H1 (cell line): ENCODE data around the gene KDM2A. TPM values are rescaled to one million over a fixed set of nuclear protein-coding genes. Genes with fewer than 3 reads are reported as not detected.
A peak's percentile ranks its signal among the peaks of the same experiment; 100 is the strongest.
"Not testable (repeated sequence)": the region's sequence is repeated elsewhere in the genome, so short reads cannot be mapped to it uniquely, and the experiment has no call there.

Source experiments
- CTCF ChIA-PET: fragments of 300-600 bp; sonication (Branson Sonifier 250); formaldehyde crosslinking; loops from one replicate; lab custom pipeline; 2021; ENCODE audit not compliant: partially characterized antibody; lab: Charles Lee
- POLR2A ChIA-PET: fragments of 300-600 bp; sonication (Branson Sonifier 250); formaldehyde crosslinking; loops from one replicate; lab custom pipeline; 2021; ENCODE audit warnings: inconsistent platforms; ENCODE audit not compliant: partially characterized antibody; lab: Charles Lee
- DNase-seq, 2 experiments: peaks; one replicate each; pipeline versions ENCODE4 v3.0.0 to v3.0.0-alpha.2; 2010 to 2022; ENCODE audit warnings: low spot score in 2 of 2, low read depth in 1 of 2, mixed read lengths in 1 of 2
- FAIRE-seq: peaks from 2 replicates; lab custom pipeline; 2011; peaks lifted over from hg19 to GRCh38; lab: Jason Lieb, UNC
- H2AFZ ChIP-seq: 2 replicates; pipeline ENCODE4 v1.8.1; 2012; ENCODE audit warnings: low read length, inconsistent platforms
- H2AK5ac ChIP-seq: 2 replicates; pipeline ENCODE4 v1.6.1; 2013; ENCODE audit warnings: low read depth, low read length
- H2BK120ac ChIP-seq: replicated peaks from 2 replicates; pipeline ENCODE3; 2013; ENCODE audit warnings: low read depth, low read length, inconsistent platforms
- H2BK12ac ChIP-seq: 2 replicates; pipeline ENCODE4 v1.6.1; 2013; ENCODE audit warnings: low read depth, low read length
- H2BK15ac ChIP-seq: 2 replicates; pipeline ENCODE4 v1.6.1; 2013; ENCODE audit warnings: low read length
- H2BK20ac ChIP-seq: 2 replicates; pipeline ENCODE4 v1.6.1; 2013; ENCODE audit warnings: low read length
- H2BK5ac ChIP-seq: 2 replicates; pipeline ENCODE4 v1.6.1; 2013; ENCODE audit warnings: low read depth, low read length
- H3K14ac ChIP-seq: 2 replicates; pipeline ENCODE4 v1.6.1; 2013; ENCODE audit warnings: inconsistent platforms; ENCODE audit not compliant: insufficient read length
- H3K18ac ChIP-seq: 2 replicates; pipeline ENCODE4 v1.6.1; 2013; ENCODE audit warnings: low read length; ENCODE audit errors: extremely low read depth
- H3K23ac ChIP-seq: 2 replicates; pipeline ENCODE4 v1.6.1; 2013; ENCODE audit warnings: inconsistent platforms; ENCODE audit not compliant: insufficient read length
- H3K23me2 ChIP-seq: 2 replicates; pipeline ENCODE4 v1.6.1; 2013; ENCODE audit warnings: low read depth, low read length
- H3K27ac ChIP-seq: 2 replicates; pipeline ENCODE4 v1.6.1; 2011; ENCODE audit warnings: low read depth, low read length, inconsistent platforms
- H3K27me3 ChIP-seq, 4 experiments: replicated peaks in 1 of 4; 1 replicate in 1 of 4; 2 replicates in 3 of 4; pipeline versions ENCODE4 v1.6.1 to v1.8.1; 2011 to 2013; ENCODE audit warnings: low read length in 3 of 4, mild to moderate bottlenecking in 3 of 4, inconsistent platforms in 2 of 4, mixed read lengths in 2 of 4, moderate library complexity in 1 of 4; ENCODE audit not compliant: control insufficient read depth in 3 of 4, insufficient read depth in 3 of 4; ENCODE audit errors: extremely low read depth in 1 of 4
- H3K36me3 ChIP-seq, 4 experiments: 2 replicates each; pipeline versions ENCODE4 v1.6.1 to v1.8.1; 2011 to 2013; ENCODE audit warnings: mild to moderate bottlenecking in 4 of 4, low read length in 3 of 4, moderate library complexity in 2 of 4, control low read depth in 1 of 4, inconsistent platforms in 1 of 4; ENCODE audit not compliant: insufficient read depth in 4 of 4, control insufficient read depth in 2 of 4
- H3K4ac ChIP-seq: replicated peaks from 2 replicates; pipeline ENCODE3; 2013; ENCODE audit warnings: low read length, low read depth, mixed read lengths, inconsistent platforms; ENCODE audit not compliant: insufficient read length
- H3K4me1 ChIP-seq, 4 experiments: replicated peaks in 1 of 4; 1 replicate in 1 of 4; 2 replicates in 3 of 4; pipeline versions ENCODE4 v1.6.1 to v1.8.1; 2011 to 2013; ENCODE audit warnings: low read length in 3 of 4, inconsistent platforms in 2 of 4, mixed read lengths in 1 of 4; ENCODE audit not compliant: insufficient read depth in 4 of 4, control insufficient read depth in 3 of 4
- H3K4me2 ChIP-seq, 2 experiments: 2 replicates each; pipeline versions ENCODE4 v1.6.1 to v1.8.1; 2011 to 2013; ENCODE audit warnings: low read depth in 2 of 2, low read length in 2 of 2, control low read depth in 1 of 2, inconsistent platforms in 1 of 2, mild to moderate bottlenecking in 1 of 2; ENCODE audit not compliant: insufficient read depth in 1 of 2
- H3K4me3 ChIP-seq, 4 experiments: fragments of 200-600, 300-600 bp in 1 of 4; sonication (generic), shearing (Covaris generic), sonication (Bioruptor Twin) in 1 of 4; 2 replicates each; pipeline versions ENCODE4 v1.5.1 to v1.8.1; 2011 to 2016; ENCODE audit warnings: low read length in 4 of 4, low read depth in 3 of 4, control low read depth in 2 of 4, inconsistent platforms in 2 of 4, mild to moderate bottlenecking in 2 of 4, mixed read lengths in 1 of 4, moderate library complexity in 1 of 4; ENCODE audit not compliant: insufficient read depth in 2 of 4; ENCODE audit errors: extremely low read depth in 1 of 4
- H3K56ac ChIP-seq: replicated peaks from 2 replicates; pipeline ENCODE3; 2013; ENCODE audit warnings: low read depth, mild to moderate bottlenecking, mixed read lengths, low read length, inconsistent platforms; ENCODE audit not compliant: insufficient read length
- H3K79me1 ChIP-seq: 2 replicates; pipeline ENCODE4 v1.6.1; 2013; ENCODE audit warnings: low read depth, low read length, control low read depth
- H3K79me2 ChIP-seq, 2 experiments: 2 replicates each; pipeline versions ENCODE4 v1.6.1 to v1.8.1; 2012 to 2013; ENCODE audit warnings: low read length in 2 of 2, mild to moderate bottlenecking in 2 of 2, inconsistent platforms in 1 of 2; ENCODE audit not compliant: insufficient read depth in 2 of 2, control insufficient read depth in 1 of 2
- H3K9ac ChIP-seq, 4 experiments: replicated peaks in 1 of 4; 1 replicate in 1 of 4; 2 replicates in 3 of 4; pipeline versions ENCODE4 v1.6.1 to v1.8.1; 2011 to 2013; ENCODE audit warnings: low read depth in 3 of 4, low read length in 3 of 4, control low read depth in 2 of 4, mild to moderate bottlenecking in 2 of 4, moderate library complexity in 2 of 4, inconsistent platforms in 1 of 4; ENCODE audit errors: extremely low read depth in 1 of 4
- H3K9me3 ChIP-seq, 2 experiments: 2 replicates each; pipeline versions ENCODE4 v1.6.1 to v1.8.1; 2012 to 2013; ENCODE audit warnings: mild to moderate bottlenecking in 2 of 2, moderate library complexity in 2 of 2, control low read depth in 1 of 2, inconsistent platforms in 1 of 2, low read depth in 1 of 2, low read length in 1 of 2, mixed read lengths in 1 of 2; ENCODE audit not compliant: insufficient read depth in 2 of 2
- H4K20me1 ChIP-seq, 2 experiments: replicated peaks in 1 of 2; 2 replicates each; pipeline versions ENCODE3 to v1.8.1; 2011 to 2013; ENCODE audit warnings: inconsistent platforms in 2 of 2, low read length in 2 of 2, mild to moderate bottlenecking in 1 of 2; ENCODE audit not compliant: insufficient read depth in 2 of 2, control insufficient read depth in 1 of 2
- H4K5ac ChIP-seq: 2 replicates; pipeline ENCODE4 v1.6.1; 2013; ENCODE audit warnings: low read length, low read depth, mixed read lengths, inconsistent platforms; ENCODE audit not compliant: insufficient read length
- H4K8ac ChIP-seq: 2 replicates; pipeline ENCODE4 v1.8.0; 2013; ENCODE audit warnings: mild to moderate bottlenecking, moderate library complexity, low read length, inconsistent platforms; ENCODE audit not compliant: insufficient read depth; ENCODE audit errors: extremely low read depth
- H4K91ac ChIP-seq: replicated peaks from 2 replicates; pipeline ENCODE3; 2013; ENCODE audit warnings: low read length, mixed read lengths, inconsistent platforms; ENCODE audit not compliant: insufficient read length
- NRF1 ChIP-seq: IDR thresholded peaks from 2 replicates; pipeline ENCODE4 v1.6.1; 2011; ENCODE audit warnings: mild to moderate bottlenecking, low read depth, low read length, improper control_type of control experiment
- RBBP5 ChIP-seq: IDR thresholded peaks from 2 replicates; pipeline ENCODE4 v1.7.1; 2012; ENCODE audit warnings: low read depth, mild to moderate bottlenecking, inconsistent platforms, low read length, moderate library complexity, borderline replicate concordance
- WGBS, 2 experiments: shearing (Covaris generic) in 1 of 2; methylation state at CpG; one replicate each; pipeline versions ENCODE4 v1.1.6 to v1.1.7; 2013 to 2015; ENCODE audit warnings: low lambda C conversion rate in 2 of 2, mixed read lengths in 2 of 2, inconsistent platforms in 1 of 2, low coverage in 1 of 2, missing lambda C conversion rate in 1 of 2; ENCODE audit not compliant: insufficient replicate concordance in 2 of 2, insufficient coverage in 1 of 2, insufficient read length in 1 of 2; ENCODE audit errors: extremely low coverage in 1 of 2, missing lambda C conversion rate in 1 of 2; 5-methylcytosine and 5-hydroxymethylcytosine counted together
- polyA plus RNA-seq, 7 experiments: library from polyadenylated mRNA; depleted of rRNA in 3 of 7; stranded (reverse) in 5 of 7; unstranded in 2 of 7; fragments of >200 nt in 5 of 7; fragments of 200-250 nt in 2 of 7; gene quantifications; 1 replicate in 5 of 7; 2 replicates in 1 of 7; 4 replicates in 1 of 7; pipeline versions ENCODE4 v1.2.1 to v1.2.3, GENCODE V29; 2011 to 2013; ENCODE audit warnings: missing spikeins in 2 of 7, mixed read lengths in 2 of 7
- total RNA-seq: library from RNA; stranded (reverse); fragmentation: NEBNext Ultra II Directional; extraction: Animal tissue kit (Norgen Biotek cat#: 25700); gene quantifications from 2 replicates; pipeline ENCODE4 v1.2.1, GENCODE V29; 2021

The KDM2A gene
- total and polyA plus RNA-seq, 2 of the 8 experiments (the other 6 are each of a cell fraction or from before 2014, with no cell fraction given): 55.4 to 66.2 TPM

- H3K4me2 ChIP-seq: peak overlapping the region; percentile 91 to 97
Observed at GRCh38 chr11:67260885-67261639, 142.0 kb downstream of the KDM2A start.

More at GRCh38 chr11:67260885-67261639, 142.0 kb downstream of the KDM2A start:
- not testable (repeated sequence) for H2BK15ac ChIP-seq, H4K20me1 ChIP-seq, FAIRE-seq, H3K79me2 ChIP-seq, H2BK120ac ChIP-seq, H2BK5ac ChIP-seq, H3K27ac ChIP-seq, H3K14ac ChIP-seq, H3K23ac ChIP-seq, H2AK5ac ChIP-seq, H3K27me3 ChIP-seq, H2BK20ac ChIP-seq, H3K23me2 ChIP-seq, H3K9me3 ChIP-seq, H2BK12ac ChIP-seq, H3K79me1 ChIP-seq
- Histone ChIP-seq H3K18ac (peak overlapping the region; percentile 85), H2AFZ (peak overlapping the region; percentile 98), H3K4me3 (peak overlapping the region; percentile 36 to 56 (median 44); a peak in 7 of 8 replicates), H3K9ac (peak overlapping the region in 1 of 4 experiments; percentile 63; a peak in 1 of 7 replicates), H3K36me3 (peaks cover 2 to 10% (median 7%) of the 10 kb centered on the region in 4 experiments; a peak in 7 of 8 replicates), H3K4me1 (peaks cover 0 to 16% (median 14%) of the 10 kb centered on the region in 4 experiments; a peak in 6 of 7 replicates), H4K8ac (peak overlapping the region; percentile 72; the same call in 1 of the 2 replicates), H4K91ac (peak overlapping the region; percentile 71), H3K4ac (peak overlapping the region; percentile 24), H3K56ac (peak overlapping the region; percentile 21), H4K5ac (peak overlapping the region; percentile 89)
- DNase-seq: peak in 1 of 2 experiments; percentile 91
- peak; percentile 63 for TF ChIP-seq NRF1
- TF ChIP-seq RBBP5: 0 out of 2 replicates have a peak, but pooled peaks have one; percentile 42
- WGBS, 2 experiments: 52% methylated on average over 41 of the region's 50 CpGs; no CpG with 5 or more reads in 1 of the 2 experiments
- CTCF ChIA-PET: interaction anchor here (0.9 to 13.0 kb wide), 29 partner anchors 8 to 1037 kb away, joined by 3 to 186 read pairs (median 6); partner anchors contain the start of genes ANKRD13D, CLCF1, POLD4 and SSH3
- POLR2A ChIA-PET: interaction anchor here (0.6 to 2.4 kb wide), 13 partner anchors 8 to 182 kb away, joined by 3 to 24 read pairs (median 4); partner anchors contain the start of gene ANKRD13D
